ENCODE results near the gene KCNQ4. TPM values are rescaled to one million over a fixed set of nuclear protein-coding genes. Genes with fewer than 3 reads are reported as not detected.

Gene KCNQ4
- total RNA-seq, 3 donors from 2014 or later (not counting 1 experiment from before 2014, with no cell fraction given), result 0.14 to 0.45 (median 0.35) TPM

- Histone ChIP-seq H3K4me3 (ENCODE audit: low read length) (no peak overlapping the region), H3K4me1 (ENCODE audit: control insufficient read depth, insufficient read depth, low read length) (peaks cover 20% of the 10 kb centered on the region), H3K27me3 (ENCODE audit: control insufficient read depth, insufficient read depth, low read length) (no peaks in the 10 kb centered on the region), H3K36me3 (ENCODE audit: control insufficient read depth, insufficient read depth, low read length) (no peaks in the 10 kb centered on the region), H3K27ac (ENCODE audit: low read length) (no peak overlapping the region), H3K9me3 (ENCODE audit: control insufficient read depth, insufficient read depth, low read length) (no peaks in the 10 kb centered on the region)
- WGBS (ENCODE audit: insufficient coverage), result 76% methylated on average over 9 of the region's 9 CpGs
- peaks cover 12 to 26% of the 10 kb centered on the region in 2 donors for H3K4me1 Mint-ChIP-seq
- peaks cover 0 to 5% of the 10 kb centered on the region in 2 donors for H3K27me3 Mint-ChIP-seq (ENCODE audit: low read depth in 2 of 2)
- DNase-seq, result no peak
- no peaks in the 10 kb centered on the region for H3K36me3 Mint-ChIP-seq
- no peak for TF ChIP-seq CTCF (IDR thresholded peaks at IDR 0.05)
- H3K27ac Mint-ChIP-seq, result no peak overlapping the region
- no peaks in the 10 kb centered on the region for H3K9me3 Mint-ChIP-seq
- no peak for ATAC-seq
- H3K4me3 Mint-ChIP-seq, result no peak overlapping the region
- intact Hi-C loops (cut with micrococcal nuclease), result no loop called here
Measured at GRCh38 chr1:40799351-40799867, 15.8 kb downstream of the KCNQ4 start.

GRCh38 chr1:40801742-40802077 is 18.1 kb downstream of the KCNQ4 start:
- Mint-ChIP-seq H3K27me3 (ENCODE audit: low read depth in 2 of 2) (peaks cover 0 to 5% of the 10 kb centered on the region in 2 donors), H3K9me3 (no peaks in the 10 kb centered on the region), H3K27ac (peak overlapping the region in 1 of 2 donors; percentile 85), H3K4me1 (peaks cover 12 to 21% of the 10 kb centered on the region in 2 donors), H3K36me3 (no peaks in the 10 kb centered on the region), H3K4me3 (peak overlapping the region; percentile 75)
- intact Hi-C loops (cut with micrococcal nuclease), result loop anchor here (1.0 kb wide), 1 partner anchor 61 kb away; the partner anchor contains the start of gene CITED4
- no peak for TF ChIP-seq CTCF (IDR thresholded peaks at IDR 0.05)
- H3K9me3 ChIP-seq (ENCODE audit: control insufficient read depth, insufficient read depth, low read length), result no peaks in the 10 kb centered on the region
- H3K27ac ChIP-seq (ENCODE audit: low read length), result no peak overlapping the region
- 78% methylated on average over 1 of the region's 3 CpGs for WGBS (ENCODE audit: insufficient coverage)
- DNase-seq (no peak), ATAC-seq (no peak)
- H3K27me3 ChIP-seq (ENCODE audit: control insufficient read depth, insufficient read depth, low read length), result no peaks in the 10 kb centered on the region
- H3K4me1 ChIP-seq (ENCODE audit: control insufficient read depth, insufficient read depth, low read length), result peaks cover 20% of the 10 kb centered on the region
- H3K4me3 ChIP-seq (ENCODE audit: low read length), result peak overlapping the region; percentile 44
- H3K36me3 ChIP-seq (ENCODE audit: control insufficient read depth, insufficient read depth, low read length), result no peaks in the 10 kb centered on the region

GRCh38 chr1:40802078-40802741 is 18.6 kb downstream of the KCNQ4 start:
- Mint-ChIP-seq H3K36me3 (no peaks in the 10 kb centered on the region), H3K27ac (peak overlapping the region; percentile 23 to 85), H3K4me1 (peaks cover 12 to 21% of the 10 kb centered on the region in 2 donors), H3K4me3 (peak overlapping the region; percentile 75), H3K27me3 (ENCODE audit: low read depth in 2 of 2) (peaks cover 0 to 2% of the 10 kb centered on the region in 2 donors), H3K9me3 (no peaks in the 10 kb centered on the region)
- H3K36me3 ChIP-seq (ENCODE audit: control insufficient read depth, insufficient read depth, low read length), result no peaks in the 10 kb centered on the region
- no peak for TF ChIP-seq CTCF (IDR thresholded peaks at IDR 0.05)
- 5% methylated on average over 53 of the region's 56 CpGs for WGBS (ENCODE audit: insufficient coverage)
- peak overlapping the region; percentile 44 for H3K4me3 ChIP-seq (ENCODE audit: low read length)
- intact Hi-C loops (cut with micrococcal nuclease), result loop anchor here (1.0 kb wide), 1 partner anchor 60 kb away; the partner anchor contains the start of gene CITED4
- peak overlapping the region; percentile 55 for H3K27ac ChIP-seq (ENCODE audit: low read length)
- H3K4me1 ChIP-seq (ENCODE audit: control insufficient read depth, insufficient read depth, low read length), result peaks cover 20% of the 10 kb centered on the region
- ATAC-seq (peak; percentile 96 to 98 (median 96)), DNase-seq (peak; percentile 79 to 93)
- no peaks in the 10 kb centered on the region for H3K27me3 ChIP-seq (ENCODE audit: control insufficient read depth, insufficient read depth, low read length)
- no peaks in the 10 kb centered on the region for H3K9me3 ChIP-seq (ENCODE audit: control insufficient read depth, insufficient read depth, low read length)

Data from natural killer cell (primary cell).